ENCODE results near the gene AGBL3.

- TF ChIP-seq HDAC2 (IDR thresholded peaks at IDR 0.05): no peak
- TF ChIP-seq CTCF (IDR thresholded peaks at IDR 0.05): no peak
Measured at GRCh38 chr7:135098391-135098790, 112.1 kb downstream of the AGBL3 start.
